ENCODE data around the gene KCP.

DNA sequence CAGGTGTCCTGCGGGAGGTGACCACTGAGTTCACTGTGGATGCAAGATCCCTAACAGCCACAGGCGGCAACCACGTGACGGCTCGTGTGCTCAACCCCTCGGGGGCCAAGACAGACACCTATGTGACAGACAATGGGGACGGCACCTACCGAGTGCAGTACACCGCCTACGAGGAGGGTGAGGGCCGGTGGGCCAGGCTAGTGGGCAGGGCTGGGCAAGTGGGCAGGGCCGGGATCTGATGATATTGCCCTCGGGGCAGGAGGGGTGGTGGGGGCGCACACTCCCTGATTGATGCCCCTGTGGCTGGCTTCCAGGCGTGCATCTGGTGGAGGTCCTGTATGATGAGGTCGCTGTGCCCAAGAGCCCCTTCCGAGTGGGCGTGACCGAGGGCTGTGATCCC lies 64.5 kb downstream of the KCP start:
- TF ChIP-seq CTCF (CRISPR knock-in tag; IDR thresholded peaks at IDR 0.05) (no peak), JUNB (CRISPR knock-in tag; IDR thresholded peaks at IDR 0.05; ENCODE audit: borderline replicate concordance) (no peak), FOSL2 (CRISPR knock-in tag; IDR thresholded peaks at IDR 0.05) (no peak), PHF21A (CRISPR knock-in tag; IDR thresholded peaks at IDR 0.05) (no peak), EZH2 (conservative IDR thresholded peaks at IDR 0.05; ENCODE audit: low read depth, low read length) (no peak)
